Gastrocnemius medialis (tissue), 4 donors: ENCODE data around the gene OTUD5.

Experiments
- CTCF ChIP-seq, 5 experiments: fragments of 450-650 bp in 3 of 5; fragments of 200-600 bp in 2 of 5; sonication (generic) in 2 of 5; IDR thresholded peaks in 4 of 5; conservative IDR thresholded peaks in 1 of 5; 1 replicate in 4 of 5; 2 replicates in 1 of 5; pipeline ENCODE4 v1.5.1; 2016 to 2019; ENCODE audit warnings: antibody characterized with exemption in 5 of 5, mild to moderate bottlenecking in 3 of 5, moderate library complexity in 3 of 5
- POLR2A ChIP-seq, 2 donors: fragments of 450-650 bp; IDR thresholded peaks; one replicate each; pipeline ENCODE4 v1.6.1; 2017; ENCODE audit warnings: antibody characterized with exemption in 2 of 2, mild to moderate bottlenecking in 2 of 2, moderate library complexity in 2 of 2

DNA sequence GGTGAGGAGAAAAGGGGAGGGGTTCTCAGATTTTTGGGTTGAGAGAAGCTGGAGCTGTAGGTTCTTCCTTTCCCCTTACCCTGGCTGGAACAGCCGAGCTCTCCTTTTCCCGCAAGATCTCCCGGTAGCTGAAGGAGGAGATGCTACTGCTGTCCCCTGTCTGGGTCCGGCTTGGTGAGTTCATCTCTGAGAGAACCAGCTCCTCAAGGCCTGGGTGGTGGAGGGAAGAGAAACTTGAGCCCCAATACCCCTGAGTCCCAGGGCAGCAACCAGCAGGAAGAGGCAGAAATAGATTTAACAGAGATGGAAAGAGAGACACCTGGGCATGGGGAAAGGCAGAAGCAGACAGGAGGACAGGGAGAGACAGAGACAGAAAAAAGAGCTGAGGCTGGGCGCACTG lies 20.8 kb upstream of the OTUD5 start:
- TF ChIP-seq CTCF (IDR thresholded peaks at IDR 0.05 in 4 of 5, conservative IDR thresholded peaks at IDR 0.05 in 1 of 5), result no peak
- no peak for TF ChIP-seq POLR2A (IDR thresholded peaks at IDR 0.05)
